Heart right ventricle (tissue), 16 donors: ENCODE measurements around the gene RPRD1A. TPM values are rescaled to one million over a fixed set of nuclear protein-coding genes. Genes with fewer than 3 reads are reported as not detected.

Experiments used
- ATAC-seq, 8 donors: fragments of 200-7000 bp; cut with Tn5 transposase; one replicate each; pipeline ENCODE4 v1.9.1; 2020; ENCODE audit warnings: mild to moderate bottlenecking in 8 of 8, moderate library complexity in 8 of 8, moderate number of reproducible peaks in 1 of 8
- DNase-seq, 2 donors: peaks; one replicate each; pipeline ENCODE4 v3.0.0-alpha.2; 2020
- H3K27ac ChIP-seq, 10 donors: fragments of 200-600 bp; sonication (generic) in 2 of 10; one replicate each; pipeline versions ENCODE4 v1.5.0 to v1.8.0; 2020 to 2022; ENCODE audit warnings: mild to moderate bottlenecking in 3 of 10
- H3K27me3 ChIP-seq, 7 donors: fragments of 200-600 bp; one replicate each; pipeline ENCODE4 v1.8.0; 2021 to 2022; ENCODE audit warnings: mild to moderate bottlenecking in 2 of 7
- H3K36me3 ChIP-seq, 9 donors: fragments of 200-600 bp; sonication (generic) in 1 of 9; one replicate each; pipeline versions ENCODE4 v1.5.0 to v1.8.0; 2020 to 2022; ENCODE audit warnings: mild to moderate bottlenecking in 2 of 9
- H3K4me1 ChIP-seq, 9 donors: fragments of 200-600 bp; sonication (generic) in 1 of 9; one replicate each; pipeline versions ENCODE4 v1.5.0 to v1.8.0; 2020 to 2022; ENCODE audit warnings: mild to moderate bottlenecking in 4 of 9
- H3K4me3 ChIP-seq, 10 donors: fragments of 200-600 bp; sonication (generic) in 2 of 10; one replicate each; pipeline versions ENCODE4 v1.5.0 to v1.8.0; 2020 to 2022; ENCODE audit warnings: mild to moderate bottlenecking in 7 of 10, moderate library complexity in 2 of 10
- H3K9me3 ChIP-seq, 11 donors: fragments of 200-600 bp in 10 of 11; sonication (generic) in 2 of 11; one replicate each; pipeline versions ENCODE4 v1.5.0 to v1.8.0; 2013 to 2022; ENCODE audit warnings: mild to moderate bottlenecking in 2 of 11, control low read depth in 1 of 11, moderate library complexity in 1 of 11
- CTCF ChIP-seq, 9 donors: fragments of 200-600 bp; sonication (generic) in 2 of 9; IDR thresholded peaks; one replicate each; pipeline versions ENCODE4 v1.5.0 to v1.8.0; 2021 to 2022; ENCODE audit warnings: antibody characterized with exemption in 9 of 9, mild to moderate bottlenecking in 5 of 9, moderate library complexity in 1 of 9
- WGBS, 2 donors: extraction: QIAGEN DNeasy Blood & Tissue Kit; methylation state at CpG; one replicate each; pipeline ENCODE4 v1.1.7; 2013; ENCODE audit warnings: inconsistent platforms in 1 of 2; 5-methylcytosine and 5-hydroxymethylcytosine counted together
- intact Hi-C, 10 donors: fragments of 100-400 bp; cut with DNase I; formaldehyde crosslinking; loops; one replicate each; pipeline versions ENCODE4 v1.11.1 to v1.14.2; 2022
- polyA plus RNA-seq, 2 donors: library from polyadenylated mRNA; stranded (reverse); fragments of 200-250 nt; gene quantifications; one replicate each; pipeline ENCODE4 v1.2.3, GENCODE V29; 2013
- total RNA-seq, 10 donors: library from RNA; stranded (reverse); fragmentation: NEBNext Ultra II Directional in 3 of 10; extraction: Animal tissue kit (Norgen Biotek cat#: 25700) in 3 of 10; gene quantifications; one replicate each; pipeline versions ENCODE4 v1.2.1 to v1.2.4, GENCODE V29; 2021 to 2023
- donor health status: Arrhythmogenic right ventricular cardiomyopathy.
- donor health status: ischemic (EF 13 %, LVEDD 7.1; RV severe dilation, severe dysfunction).
- donor health status: healthy with polysubstance abuse.
- donor health status: DM: no; HTN: yes; CAD: no.
- donor health status: DM: no; HTN: no; CAD: no.
- donor health status: ischemic (EF 25% LVEDD 6.9; RV normal size, moderate dysfunction).
- donor health status: ischemic (EF 25% LVEDD 5.7; RV mildly dilated, moderate dysfunction).
- donor health status: healthy.
- donor health status: DM: yes; HTN: yes; CAD: no.
- donor health status: Ischemic cardiomyopathy.
- donor health status: ischemic (EF 35%, LVEDD 5.7; RV mildly dilated, moderate dysfunction).
- donor health status: nonischemic (EF 11% LVEDD 7.7; RV severe dilation, severe dysfunction).
- donor health status: DM: yes; HTN: yes; CAD: no.
- donor health status: PGD.
- donor health status: ischemic (EF 29% LVEDD 5.4; RV normal size, mild dysfunction).
- donor health status: nonischemic (EF 23%, LVEDD 6.1; RV moderate dilation, normal function).

Gene RPRD1A
- total and polyA plus RNA-seq, 12 donors: 21.4 to 51.3 (median 47.2) TPM

GRCh38 chr18:36064027-36064808, 3.1 kb downstream of the RPRD1A start:
- Histone ChIP-seq H3K36me3 (no peaks in the 10 kb centered on the region), H3K4me3 (no peak overlapping the region), H3K27me3 (no peaks in the 10 kb centered on the region), H3K9me3 (no peaks in the 10 kb centered on the region), H3K4me1 (peaks cover 0 to 32% (median 16%) of the 10 kb centered on the region in 9 donors), H3K27ac (no peak overlapping the region)
- no peak for DNase-seq
- WGBS, 2 donors: 94 to 97% methylated on average over 31 of the region's 31 CpGs
- no peak for TF ChIP-seq CTCF (IDR thresholded peaks at IDR 0.05)
- intact Hi-C loops: loop anchor here in 1 of 10 donors (10.0 kb wide), 1 partner anchor 89 kb away; the partner anchor contains the start of gene RMP24
- ATAC-seq: no peak

- intact Hi-C loops: no loop called here
- whole genome bisulfite sequencing, 2 donors: 82 to 88% methylated on average over 3 of the region's 3 CpGs
- ATAC-seq: no peak
Observed at GRCh38 chr18:36058674-36059073, 8.7 kb downstream of the RPRD1A start.

GRCh38 chr18:36051760-36052159, 15.6 kb downstream of the RPRD1A start:
- intact Hi-C loops: no loop called here
- H3K27ac ChIP-seq: no peak overlapping the region
- no peak for TF ChIP-seq CTCF (IDR thresholded peaks at IDR 0.05)
- H3K36me3 ChIP-seq: no peaks in the 10 kb centered on the region
- H3K9me3 ChIP-seq: peaks cover 0 to 43% (median 5%) of the 10 kb centered on the region in 11 donors
- H3K4me1 ChIP-seq: peaks cover 0 to 11% (median 5%) of the 10 kb centered on the region in 9 donors
- H3K4me3 ChIP-seq: no peak overlapping the region
- WGBS, 2 donors: 96 to 100% methylated on average over 3 of the region's 3 CpGs
- no peak for ATAC-seq
- no peak for DNase-seq
- H3K27me3 ChIP-seq: no peaks in the 10 kb centered on the region

More at GRCh38 chr18:36058674-36059073, 8.7 kb downstream of the RPRD1A start:
- no peak for DNase-seq
- TF ChIP-seq CTCF (IDR thresholded peaks at IDR 0.05): no peak
- peaks cover 0 to 21% (median 5%) of the 10 kb centered on the region in 9 donors for H3K4me1 ChIP-seq
- H3K27ac ChIP-seq: no peak overlapping the region
- H3K4me3 ChIP-seq: no peak overlapping the region
- no peaks in the 10 kb centered on the region for H3K27me3 ChIP-seq
- no peaks in the 10 kb centered on the region for H3K36me3 ChIP-seq
- H3K9me3 ChIP-seq: no peaks in the 10 kb centered on the region

- Histone ChIP-seq H3K4me3 (no peak overlapping the region), H3K27ac (no peak overlapping the region), H3K36me3 (no peaks in the 10 kb centered on the region), H3K9me3 (peaks cover 0 to 46% (median 5%) of the 10 kb centered on the region in 11 donors), H3K27me3 (no peaks in the 10 kb centered on the region), H3K4me1 (peaks cover 0 to 16% (median 5%) of the 10 kb centered on the region in 9 donors)
- intact Hi-C loops: no loop called here
- DNase-seq: no peak
- ATAC-seq: no peak
- TF ChIP-seq CTCF (IDR thresholded peaks at IDR 0.05): no peak
Observed at GRCh38 chr18:36050479-36050878, 16.9 kb downstream of the RPRD1A start.
